ENCODE results near the gene ZFX. TPM values are rescaled to one million over a fixed set of nuclear protein-coding genes. Genes with fewer than 3 reads are reported as not detected.

ZFX gene
- total and polyA plus RNA-seq, 10 of the 15 experiments (the other 5 are each of a cell fraction or from before 2014, with no cell fraction given), result 6.8 to 40.9 (median 24.6) TPM

DNA sequence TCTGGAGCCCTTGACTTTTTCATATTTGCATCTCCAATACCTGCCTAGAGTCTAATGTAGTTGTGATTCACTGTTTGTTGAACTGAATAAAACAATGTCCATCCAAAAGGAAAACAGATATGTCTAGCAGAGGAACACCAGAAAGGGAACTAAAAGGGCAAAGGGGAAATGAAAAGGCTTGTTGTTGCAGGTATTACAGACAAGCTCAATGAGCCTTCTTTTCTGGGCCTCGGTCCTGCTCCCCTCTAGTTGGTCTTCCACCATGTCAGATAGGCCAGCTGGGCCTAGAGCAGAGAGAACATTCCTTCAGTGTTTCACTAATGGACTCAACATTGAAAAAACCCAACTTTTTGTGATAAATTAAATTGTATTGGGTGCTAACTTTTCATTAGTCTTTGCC is 55.4 kb downstream of the ZFX start:
- Histone ChIP-seq H3K9me3 (replicated peaks; ENCODE audit: control insufficient read depth, insufficient read depth, low read length) (no peaks in the 10 kb centered on the region), H3K4me2 (ENCODE audit: control insufficient read depth, insufficient read depth) (no peak overlapping the region), H3K36me3 (ENCODE audit: control insufficient read depth in 2 of 2, insufficient read depth in 2 of 2, low read length in 1 of 2) (peaks cover 10 to 38% of the 10 kb centered on the region in 2 experiments), H3K27me3 (replicated peaks in 1 of 2; ENCODE audit: control insufficient read depth in 2 of 2, insufficient read depth in 2 of 2, low read length in 1 of 2) (no peaks in the 10 kb centered on the region), H3K27ac (ENCODE audit: control insufficient read depth, insufficient read depth) (no peak overlapping the region), H4K20me1 (ENCODE audit: control insufficient read depth, insufficient read depth) (no peaks in the 10 kb centered on the region), H3K9ac (ENCODE audit: control insufficient read depth, insufficient read depth, low read length) (no peak overlapping the region), H3K4me1 (ENCODE audit: control insufficient read depth, insufficient read depth, low read length) (peaks cover under 1% of the 10 kb centered on the region; the same call in 1 of the 2 replicates), H3K79me2 (ENCODE audit: control insufficient read depth, insufficient read depth, low read length) (peaks cover 29% of the 10 kb centered on the region), H3K4me3 (no peak overlapping the region), H2AFZ (ENCODE audit: control insufficient read depth, low read depth, low read length) (no peak overlapping the region)
- intact Hi-C loops (cut with micrococcal nuclease; ENCODE audit: unreplicated experiment) (no loop called here), in situ Hi-C loops (cut with MboI) (no loop called here)
- no peak for DNase-seq (ENCODE audit: low read depth, low spot score)
- BruUV-seq (replicated peaks), result no TSS peak
- RAD21 ChIA-PET (ENCODE audit: unreplicated experiment), result interaction anchor here (1.2 kb wide), 1 partner anchor 38 kb away, joined by 4 read pairs; no protein-coding TSS in a partner anchor
- SMC1A ChIA-PET (ENCODE audit: uncharacterized antibody, unreplicated experiment), result interaction anchor here (0.7 to 1.0 kb wide), 2 partner anchors 9 to 686 kb away, joined by 3 read pairs; no protein-coding TSS in a partner anchor
- no peak for FAIRE-seq
- TF ChIP-seq SPI1 (IDR thresholded peaks at IDR 0.05; ENCODE audit: borderline replicate concordance, insufficient read depth, low read depth, low read length), result peak; percentile 24; the same call in 1 of the 2 replicates
- TF ChIP-seq FOXK2 (IDR thresholded peaks at IDR 0.05), result no peak
- TF ChIP-seq ATF3 (IDR thresholded peaks at IDR 0.05; ENCODE audit: borderline replicate concordance, extremely low read depth, low read depth, low read length), result no peak
- no peak for TF ChIP-seq E2F4 (IDR thresholded peaks at IDR 0.05; ENCODE audit: low read depth, low read length)
- TF ChIP-seq, protein P1, sequence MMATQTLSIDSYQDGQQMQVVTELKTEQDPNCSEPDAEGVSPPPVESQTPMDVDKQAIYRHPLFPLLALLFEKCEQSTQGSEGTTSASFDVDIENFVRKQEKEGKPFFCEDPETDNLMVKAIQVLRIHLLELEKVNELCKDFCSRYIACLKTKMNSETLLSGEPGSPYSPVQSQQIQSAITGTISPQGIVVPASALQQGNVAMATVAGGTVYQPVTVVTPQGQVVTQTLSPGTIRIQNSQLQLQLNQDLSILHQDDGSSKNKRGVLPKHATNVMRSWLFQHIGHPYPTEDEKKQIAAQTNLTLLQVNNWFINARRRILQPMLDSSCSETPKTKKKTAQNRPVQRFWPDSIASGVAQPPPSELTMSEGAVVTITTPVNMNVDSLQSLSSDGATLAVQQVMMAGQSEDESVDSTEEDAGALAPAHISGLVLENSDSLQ (IDR thresholded peaks at IDR 0.05), result no peak
- TF ChIP-seq BACH1 (IDR thresholded peaks at IDR 0.05; ENCODE audit: borderline replicate concordance), result no peak
- TF ChIP-seq, protein P2, sequence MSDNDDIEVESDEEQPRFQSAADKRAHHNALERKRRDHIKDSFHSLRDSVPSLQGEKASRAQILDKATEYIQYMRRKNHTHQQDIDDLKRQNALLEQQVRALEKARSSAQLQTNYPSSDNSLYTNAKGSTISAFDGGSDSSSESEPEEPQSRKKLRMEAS (IDR thresholded peaks at IDR 0.05; ENCODE audit: low read depth, low read length), result no peak
- TF ChIP-seq HDAC2 (IDR thresholded peaks at IDR 0.05), result no peak
- CTCF ChIA-PET, result interaction anchor here (1.0 to 1.3 kb wide), 3 partner anchors 30 to 38 kb away, joined by 3 read pairs; no protein-coding TSS in a partner anchor
- POLR2A ChIA-PET, result interaction anchor here (0.6 kb wide), 1 partner anchor 9 kb away, joined by 4 read pairs; no protein-coding TSS in a partner anchor
- WGBS (ENCODE audit: insufficient coverage, insufficient replicate concordance, low lambda C conversion rate, missing lambda C conversion rate), result 8% methylated on average over 1 of the region's 1 CpG
- peak; percentile 62 for ATAC-seq
